GM21367 (cell line): ENCODE measurements around the gene CNIH3.

Source experiments
- ATAC-seq: cut with Tn5 transposase; IDR thresholded peaks from one replicate; pipeline ENCODE4 v1.9.1; 2021; ENCODE audit not compliant: unreplicated experiment

Gene CNIH3

GRCh38 chr1:224640587-224640986 lies 24.5 kb downstream of the CNIH3 start:
- no peak for ATAC-seq

GRCh38 chr1:224641030-224641429 lies 24.9 kb downstream of the CNIH3 start:
- no peak for ATAC-seq

- no peak for ATAC-seq
These were observed 27.5 kb downstream of the CNIH3 start for GRCh38 chr1:224643653-224644052.

- ATAC-seq: peak; percentile 86
These were observed 28.5 kb downstream of the CNIH3 start for GRCh38 chr1:224644553-224645154.

GRCh38 chr1:224647449-224647848 lies 31.3 kb downstream of the CNIH3 start:
- ATAC-seq: no peak

GRCh38 chr1:224650290-224650689 lies 34.2 kb downstream of the CNIH3 start:
- ATAC-seq: no peak

GRCh38 chr1:224651188-224651587 lies 35.1 kb downstream of the CNIH3 start:
- no peak for ATAC-seq

- ATAC-seq: no peak
These were observed 40.3 kb downstream of the CNIH3 start for GRCh38 chr1:224656392-224656791.

- no peak for ATAC-seq
These were observed 44.0 kb downstream of the CNIH3 start for GRCh38 chr1:224660074-224660473.

- no peak for ATAC-seq
These were observed 46.8 kb downstream of the CNIH3 start for GRCh38 chr1:224662870-224663269.

GRCh38 chr1:224665016-224665415 lies 48.9 kb downstream of the CNIH3 start:
- ATAC-seq: no peak

GRCh38 chr1:224666078-224666477 lies 50.0 kb downstream of the CNIH3 start:
- no peak for ATAC-seq

- no peak for ATAC-seq
These were observed 50.8 kb downstream of the CNIH3 start for GRCh38 chr1:224666913-224667312.

GRCh38 chr1:224668984-224669383 lies 52.9 kb downstream of the CNIH3 start:
- ATAC-seq: no peak

GRCh38 chr1:224669403-224669802 lies 53.3 kb downstream of the CNIH3 start:
- ATAC-seq: no peak

- no peak for ATAC-seq
These were observed 54.4 kb downstream of the CNIH3 start for GRCh38 chr1:224670506-224670905.

GRCh38 chr1:224671076-224671475 lies 55.0 kb downstream of the CNIH3 start:
- no peak for ATAC-seq

- ATAC-seq: no peak
These were observed 57.0 kb downstream of the CNIH3 start for GRCh38 chr1:224673141-224673540.

- ATAC-seq: no peak
These were observed 59.5 kb downstream of the CNIH3 start for GRCh38 chr1:224675590-224675989.

- no peak for ATAC-seq
These were observed 60.4 kb downstream of the CNIH3 start for GRCh38 chr1:224676551-224676950.

GRCh38 chr1:224678168-224678567 lies 62.1 kb downstream of the CNIH3 start:
- ATAC-seq: no peak

- no peak for ATAC-seq
These were observed 63.5 kb downstream of the CNIH3 start for GRCh38 chr1:224679606-224680005.

GRCh38 chr1:224681816-224682215 lies 65.7 kb downstream of the CNIH3 start:
- no peak for ATAC-seq
